ENCODE data around the gene FAM9A.
"Not testable (repeated sequence)": the region's sequence is repeated elsewhere in the genome, so short reads cannot be mapped to it uniquely, and the experiment has no call there.

FAM9A gene

DNA sequence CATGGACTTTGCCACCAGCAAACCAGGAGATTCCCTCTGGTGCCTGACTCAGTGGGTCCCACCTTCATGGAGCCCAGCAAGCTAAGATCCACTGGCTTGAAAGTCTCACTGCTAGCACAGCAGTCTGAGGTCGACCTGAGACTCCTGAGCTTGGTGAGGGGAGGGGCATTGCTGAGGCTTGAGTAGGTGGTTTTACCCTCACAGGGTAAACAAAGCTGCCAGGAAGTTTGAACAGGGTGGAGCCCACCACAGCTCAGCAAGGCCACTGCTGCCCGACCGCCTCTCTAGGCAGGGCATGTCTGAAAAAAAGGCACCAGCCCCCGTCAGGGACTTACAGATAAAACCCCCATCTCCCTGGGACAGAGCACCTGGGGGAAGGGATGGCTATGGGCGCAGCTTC lies 28.1 kb downstream of the FAM9A start:
- no peaks in the 10 kb centered on the region for H3K4me1 ChIP-seq (ENCODE audit: control insufficient read depth, insufficient read depth, low read length, poor library complexity, severe bottlenecking)
- whole genome bisulfite sequencing, 2 experiments (ENCODE audit: insufficient coverage in 2 of 2): 83 to 100% methylated on average over 1 of the region's 5 CpGs
- H3K36me3 ChIP-seq (ENCODE audit: control insufficient read depth, insufficient read depth, low read length): no peaks in the 10 kb centered on the region
- H3K9me3 ChIP-seq (ENCODE audit: control insufficient read depth, low read length): no peaks in the 10 kb centered on the region
- H3K4me3 ChIP-seq (ENCODE audit: extremely low read depth, insufficient read depth, low read length, poor library complexity, severe bottlenecking): no peak overlapping the region
- no peak overlapping the region for H3K27ac ChIP-seq (ENCODE audit: low read depth, low read length, severe bottlenecking)

DNA sequence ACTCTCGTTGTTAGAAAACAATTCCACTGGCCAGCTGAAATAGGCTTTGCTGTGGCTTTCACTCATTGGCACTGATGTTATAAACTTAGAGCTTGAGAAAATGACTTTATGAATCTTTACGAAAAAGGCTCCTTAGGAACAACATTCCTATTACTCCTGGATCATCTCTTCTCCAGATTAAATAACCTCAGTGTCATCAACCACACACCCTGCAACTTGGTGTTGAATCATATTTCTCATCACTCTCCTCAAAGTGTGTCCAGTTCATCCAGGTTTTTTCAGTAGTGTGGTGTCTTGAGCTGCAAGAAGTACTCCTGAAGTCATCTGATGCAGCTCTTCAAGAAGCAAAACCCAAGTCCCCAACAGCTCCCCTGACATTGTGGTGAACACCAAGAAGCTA lies 41.2 kb downstream of the FAM9A start:
- Histone ChIP-seq H3K36me3 (ENCODE audit: control insufficient read depth, insufficient read depth, low read length) (no peaks in the 10 kb centered on the region), H3K9me3 (ENCODE audit: control insufficient read depth, low read length) (no peaks in the 10 kb centered on the region), H3K4me1 (ENCODE audit: control insufficient read depth, insufficient read depth, low read length, poor library complexity, severe bottlenecking) (no peaks in the 10 kb centered on the region), H3K4me3 (ENCODE audit: extremely low read depth, insufficient read depth, low read length, poor library complexity, severe bottlenecking) (no peak overlapping the region), H3K27ac (ENCODE audit: low read depth, low read length, severe bottlenecking) (no peak overlapping the region)
- WGBS, 2 experiments (ENCODE audit: insufficient coverage in 2 of 2): no CpG with 5 or more reads among the region's 2 CpGs

DNA sequence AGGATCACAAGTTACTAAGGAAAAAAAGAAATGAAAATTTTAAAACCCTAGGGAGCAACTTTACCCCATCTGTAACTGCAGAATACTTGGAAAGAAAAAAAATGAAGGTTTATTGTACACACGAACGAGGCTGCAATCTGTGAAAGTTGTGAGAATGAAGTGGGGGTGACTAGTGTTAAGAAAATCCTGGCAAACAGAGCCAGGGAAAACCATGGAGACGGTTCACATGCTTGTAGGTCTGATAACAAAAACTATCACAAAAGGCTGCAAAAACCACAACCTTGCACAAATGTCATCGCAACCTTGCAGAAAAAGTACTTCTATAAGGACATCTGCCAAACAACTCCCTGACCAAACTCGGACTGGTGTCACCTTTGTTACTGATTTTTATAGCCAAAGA lies 42.5 kb downstream of the FAM9A start:
- not testable (repeated sequence) for H3K4me1 ChIP-seq (ENCODE audit: control insufficient read depth, insufficient read depth, low read length, poor library complexity, severe bottlenecking)
- no CpG with 5 or more reads among the region's 5 CpGs for WGBS, 2 experiments (ENCODE audit: insufficient coverage in 2 of 2)

DNA sequence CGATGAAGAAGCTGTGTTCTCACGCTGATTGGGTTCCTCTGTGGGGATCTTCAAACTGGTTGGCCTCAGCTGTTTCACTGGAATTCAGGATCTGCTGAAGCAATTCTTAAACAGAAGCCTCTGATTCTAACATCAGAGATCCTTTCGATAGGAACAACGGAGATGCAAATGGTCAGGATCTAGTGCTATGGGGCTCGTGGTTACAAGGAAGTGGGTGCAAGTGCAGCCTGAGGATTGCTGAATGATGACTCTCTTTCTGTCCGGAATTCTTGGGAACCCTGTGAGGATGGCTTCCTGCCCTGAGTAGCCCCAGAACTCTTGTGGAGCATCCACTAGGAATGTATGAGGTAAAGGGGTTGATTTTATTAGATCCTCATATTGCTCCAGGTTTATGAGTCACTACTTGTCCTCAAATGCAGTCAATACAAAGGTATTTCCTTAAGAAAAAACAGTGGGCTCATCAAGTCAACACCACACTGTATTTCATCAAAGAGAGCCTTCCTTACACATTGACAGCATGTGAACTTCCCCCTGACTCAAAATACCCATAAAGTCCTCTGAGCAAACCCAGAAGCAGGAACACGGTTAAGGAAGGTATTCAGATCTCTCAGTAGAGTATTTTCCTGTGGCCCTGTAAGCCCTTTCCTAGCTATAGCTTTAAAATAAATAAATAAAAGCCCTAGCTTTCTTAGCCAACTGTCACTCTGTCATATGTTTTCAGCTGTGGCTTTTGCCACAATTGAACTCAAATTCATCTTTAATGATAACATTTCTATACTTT lies 43.4 kb downstream of the FAM9A start:
- no CpG with 5 or more reads among the region's 7 CpGs for WGBS, 2 experiments (ENCODE audit: insufficient coverage in 2 of 2)
- not testable (repeated sequence) for H3K9me3 ChIP-seq (ENCODE audit: control insufficient read depth, low read length)

More for the DNA sequence above, 42.5 kb downstream of the FAM9A start:
- H3K36me3 ChIP-seq (ENCODE audit: control insufficient read depth, insufficient read depth, low read length); H3K27ac ChIP-seq (ENCODE audit: low read depth, low read length, severe bottlenecking); H3K9me3 ChIP-seq (ENCODE audit: control insufficient read depth, low read length); H3K4me3 ChIP-seq (ENCODE audit: extremely low read depth, insufficient read depth, low read length, poor library complexity, severe bottlenecking): not testable (repeated sequence)

DNA sequence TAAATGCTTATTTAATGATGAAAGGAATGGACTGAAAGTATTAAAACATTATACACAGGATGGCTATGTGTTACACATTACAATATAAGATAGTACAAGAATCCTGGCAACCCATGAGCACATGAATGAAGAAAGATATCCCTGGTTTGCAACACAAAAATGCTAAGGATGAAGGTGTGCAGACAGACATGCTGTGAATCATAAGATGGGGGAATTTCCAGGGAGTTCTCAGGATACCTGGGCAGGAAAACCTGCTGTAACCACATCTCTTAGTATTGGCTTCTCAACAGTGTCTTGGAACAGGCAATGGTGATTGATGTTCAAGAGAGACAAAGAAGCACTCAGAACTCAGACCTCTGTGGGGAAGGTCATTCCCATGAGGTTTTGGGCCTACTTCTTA lies 45.4 kb downstream of the FAM9A start:
- H3K9me3 ChIP-seq (ENCODE audit: control insufficient read depth, low read length): no peaks in the 10 kb centered on the region
- H3K27ac ChIP-seq (ENCODE audit: low read depth, low read length, severe bottlenecking): no peak overlapping the region
- H3K4me1 ChIP-seq (ENCODE audit: control insufficient read depth, insufficient read depth, low read length, poor library complexity, severe bottlenecking): no peaks in the 10 kb centered on the region

More for the DNA sequence above, 43.4 kb downstream of the FAM9A start:
- H3K4me1 ChIP-seq (ENCODE audit: control insufficient read depth, insufficient read depth, low read length, poor library complexity, severe bottlenecking); H3K36me3 ChIP-seq (ENCODE audit: control insufficient read depth, insufficient read depth, low read length); H3K4me3 ChIP-seq (ENCODE audit: extremely low read depth, insufficient read depth, low read length, poor library complexity, severe bottlenecking); H3K27ac ChIP-seq (ENCODE audit: low read depth, low read length, severe bottlenecking): not testable (repeated sequence)

DNA sequence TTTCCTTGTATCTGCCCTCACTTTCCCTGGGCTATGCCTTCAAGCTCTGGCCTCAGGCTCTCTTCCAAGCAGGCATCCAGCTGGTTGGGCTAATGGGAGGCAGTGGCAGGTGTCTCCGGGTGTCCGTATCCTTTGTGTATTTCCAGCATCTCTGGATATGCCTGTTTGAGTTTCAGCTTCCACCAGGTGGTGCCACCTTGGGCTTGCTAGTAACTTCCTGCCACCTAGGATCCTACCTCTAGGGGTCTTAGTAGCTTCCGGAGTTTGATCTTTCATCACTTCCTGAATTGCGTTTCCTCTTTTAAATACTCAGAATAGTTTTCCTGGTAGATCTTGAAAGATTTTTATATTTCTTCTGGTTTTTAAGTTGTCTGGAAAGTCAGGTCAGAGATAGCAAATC lies 46.1 kb downstream of the FAM9A start:
- Histone ChIP-seq H3K36me3 (ENCODE audit: control insufficient read depth, insufficient read depth, low read length) (no peaks in the 10 kb centered on the region), H3K4me1 (ENCODE audit: control insufficient read depth, insufficient read depth, low read length, poor library complexity, severe bottlenecking) (no peaks in the 10 kb centered on the region), H3K4me3 (ENCODE audit: extremely low read depth, insufficient read depth, low read length, poor library complexity, severe bottlenecking) (no peak overlapping the region), H3K27ac (ENCODE audit: low read depth, low read length, severe bottlenecking) (no peak overlapping the region), H3K9me3 (ENCODE audit: control insufficient read depth, low read length) (no peaks in the 10 kb centered on the region)
- WGBS, 2 experiments (ENCODE audit: insufficient coverage in 2 of 2): 100% methylated on average over 1 to 2 of the region's 4 CpGs

More for the DNA sequence above, 45.4 kb downstream of the FAM9A start:
- H3K4me3 ChIP-seq (ENCODE audit: extremely low read depth, insufficient read depth, low read length, poor library complexity, severe bottlenecking): no peak overlapping the region
- H3K36me3 ChIP-seq (ENCODE audit: control insufficient read depth, insufficient read depth, low read length): no peaks in the 10 kb centered on the region

DNA sequence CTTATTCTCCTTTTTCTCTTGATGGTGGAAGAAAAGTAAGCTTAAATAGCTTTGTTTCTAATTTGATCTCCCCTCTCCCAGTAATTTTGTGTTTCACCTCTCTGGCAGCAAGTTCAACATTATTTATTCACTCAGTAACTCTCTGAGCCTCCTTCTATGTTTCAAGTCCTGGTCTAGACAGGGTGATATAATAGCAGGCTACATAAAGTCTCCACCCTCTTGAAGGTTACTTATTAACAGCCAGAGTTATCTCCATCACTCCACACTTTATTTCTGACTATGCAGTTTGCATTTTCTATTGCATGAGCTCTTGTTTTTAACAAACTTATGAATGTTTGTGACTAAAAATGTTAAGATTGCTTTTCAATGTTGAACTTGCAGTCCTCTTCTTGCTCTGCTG lies 51.5 kb downstream of the FAM9A start:
- no peaks in the 10 kb centered on the region for H3K36me3 ChIP-seq (ENCODE audit: control insufficient read depth, insufficient read depth, low read length)
- no peaks in the 10 kb centered on the region for H3K4me1 ChIP-seq (ENCODE audit: control insufficient read depth, insufficient read depth, low read length, poor library complexity, severe bottlenecking)
- H3K27ac ChIP-seq (ENCODE audit: low read depth, low read length, severe bottlenecking): no peak overlapping the region
- H3K9me3 ChIP-seq (ENCODE audit: control insufficient read depth, low read length): no peaks in the 10 kb centered on the region
- H3K4me3 ChIP-seq (ENCODE audit: extremely low read depth, insufficient read depth, low read length, poor library complexity, severe bottlenecking): no peak overlapping the region

DNA sequence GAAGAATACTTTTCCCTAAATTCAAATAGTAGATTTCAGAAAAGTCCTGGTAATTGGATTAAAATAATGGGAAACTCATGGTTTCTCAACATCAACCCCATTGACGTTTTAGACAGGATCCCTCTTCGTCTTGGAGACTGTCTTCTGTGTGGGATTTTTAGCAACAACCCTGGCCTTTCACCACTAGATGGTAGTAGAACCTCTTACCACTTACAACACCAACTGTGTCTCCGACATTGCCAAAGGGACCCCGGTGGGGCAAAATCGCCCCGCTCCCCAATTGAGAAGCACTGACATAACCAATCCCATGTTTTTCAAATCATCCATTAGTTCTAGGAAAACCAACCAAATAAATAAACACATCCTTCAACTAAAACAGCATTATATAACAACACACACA lies 52.3 kb downstream of the FAM9A start:
- no peak overlapping the region for H3K27ac ChIP-seq (ENCODE audit: low read depth, low read length, severe bottlenecking)
- WGBS, 2 experiments (ENCODE audit: insufficient coverage in 2 of 2): 20% methylated on average over 1 of the region's 6 CpGs; no CpG with 5 or more reads in 1 of the 2 experiments

DNA sequence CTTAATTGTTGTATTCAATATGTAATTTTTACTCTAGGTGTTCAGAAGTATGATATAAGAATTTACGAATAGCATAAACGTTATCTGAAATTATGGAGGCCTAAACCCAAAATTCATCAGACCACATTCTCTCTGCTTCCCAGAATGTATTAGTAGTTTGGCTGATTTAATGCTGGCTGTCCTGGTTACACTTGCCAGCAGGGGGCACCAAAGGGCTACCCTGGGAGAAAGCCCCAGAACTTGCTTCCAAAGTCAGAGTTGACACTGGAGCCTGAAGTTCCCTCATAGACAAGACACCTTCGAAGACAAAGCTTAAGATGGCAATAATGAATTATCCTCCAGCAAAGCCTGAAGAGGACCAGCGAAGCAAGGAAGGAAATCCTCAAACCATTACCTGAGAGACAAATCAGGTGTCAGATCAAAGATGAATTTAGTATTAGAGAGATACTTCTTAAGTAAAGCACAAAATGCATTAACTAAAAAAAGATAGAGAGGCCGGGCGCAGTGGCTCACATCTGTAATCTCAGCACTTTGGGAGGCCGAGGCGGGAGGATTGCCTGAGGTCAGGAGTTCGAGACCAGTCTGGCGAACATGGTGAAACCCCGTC lies 58.0 kb downstream of the FAM9A start:
- Histone ChIP-seq H3K4me1 (ENCODE audit: control insufficient read depth, insufficient read depth, low read length, poor library complexity, severe bottlenecking) (no peaks in the 10 kb centered on the region), H3K27ac (ENCODE audit: low read depth, low read length, severe bottlenecking) (no peak overlapping the region), H3K36me3 (ENCODE audit: control insufficient read depth, insufficient read depth, low read length) (no peaks in the 10 kb centered on the region), H3K9me3 (ENCODE audit: control insufficient read depth, low read length) (no peaks in the 10 kb centered on the region), H3K4me3 (ENCODE audit: extremely low read depth, insufficient read depth, low read length, poor library complexity, severe bottlenecking) (no peak overlapping the region)
- WGBS, 2 experiments (ENCODE audit: insufficient coverage in 2 of 2): 67% methylated on average over 1 of the region's 11 CpGs; no CpG with 5 or more reads in 1 of the 2 experiments

More for the DNA sequence above, 52.3 kb downstream of the FAM9A start:
- H3K9me3 ChIP-seq (ENCODE audit: control insufficient read depth, low read length): no peaks in the 10 kb centered on the region
- H3K4me1 ChIP-seq (ENCODE audit: control insufficient read depth, insufficient read depth, low read length, poor library complexity, severe bottlenecking): no peaks in the 10 kb centered on the region
- no peak overlapping the region for H3K4me3 ChIP-seq (ENCODE audit: extremely low read depth, insufficient read depth, low read length, poor library complexity, severe bottlenecking)
- H3K36me3 ChIP-seq (ENCODE audit: control insufficient read depth, insufficient read depth, low read length): no peaks in the 10 kb centered on the region

DNA sequence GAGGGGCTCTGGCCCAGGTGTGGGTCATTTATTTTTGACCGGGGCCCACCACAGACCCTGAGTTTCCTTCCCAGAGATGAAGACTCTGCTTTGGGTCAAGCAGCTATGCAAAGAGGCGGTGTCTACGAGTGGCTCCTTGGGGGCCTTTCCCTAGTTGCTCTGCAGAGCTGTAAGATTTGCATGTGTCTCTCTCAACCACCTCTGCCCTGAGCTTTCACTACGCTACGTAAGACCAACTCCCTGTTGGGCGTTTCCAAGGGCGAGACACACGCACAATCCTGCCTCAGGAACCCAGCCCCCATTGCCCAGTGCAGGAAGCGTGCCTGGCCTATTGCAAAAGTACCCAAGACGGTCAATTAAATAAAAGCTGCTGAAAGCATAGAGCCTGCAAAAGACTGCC lies 59.2 kb downstream of the FAM9A start:
- H3K27ac ChIP-seq (ENCODE audit: low read depth, low read length, severe bottlenecking): no peak overlapping the region
- no peak overlapping the region for H3K4me3 ChIP-seq (ENCODE audit: extremely low read depth, insufficient read depth, low read length, poor library complexity, severe bottlenecking)
- H3K4me1 ChIP-seq (ENCODE audit: control insufficient read depth, insufficient read depth, low read length, poor library complexity, severe bottlenecking): no peaks in the 10 kb centered on the region
- 92 to 93% methylated on average over 2 to 8 of the region's 10 CpGs for WGBS, 2 experiments (ENCODE audit: insufficient coverage in 2 of 2)
- no peaks in the 10 kb centered on the region for H3K36me3 ChIP-seq (ENCODE audit: control insufficient read depth, insufficient read depth, low read length)
- no peaks in the 10 kb centered on the region for H3K9me3 ChIP-seq (ENCODE audit: control insufficient read depth, low read length)

Measured in mesodermal cell (in vitro differentiated cells).